GM19452 (cell line): ENCODE data around the gene TMEM123.
"Not testable (repeated sequence)": the region's sequence is repeated elsewhere in the genome, so short reads cannot be mapped to it uniquely, and the experiment has no call there.

Experiments used
- ATAC-seq: cut with Tn5 transposase; IDR thresholded peaks from one replicate; pipeline ENCODE4 v1.9.1; 2021; ENCODE audit not compliant: unreplicated experiment

TMEM123 gene

GRCh38 chr11:102449651-102450570 lies 2.7 kb downstream of the TMEM123 start:
- no peak for ATAC-seq

DNA sequence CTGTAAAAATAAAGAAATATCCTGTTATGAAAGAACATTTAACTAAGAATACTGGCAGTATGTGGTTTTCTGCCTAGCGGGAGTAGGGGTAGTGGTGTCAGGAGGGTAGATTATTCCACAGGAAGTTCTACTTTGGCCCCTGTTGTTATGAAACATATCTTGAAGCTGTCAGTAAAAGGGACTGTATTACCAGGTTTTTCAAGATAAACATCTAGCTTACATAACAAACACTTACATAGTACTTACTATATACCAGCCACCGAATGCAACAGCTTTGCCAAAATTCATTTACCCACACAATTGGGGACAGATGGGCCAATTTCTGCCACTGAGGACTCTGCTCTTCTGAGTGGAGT lies 3.7 kb downstream of the TMEM123 start:
- no peak for ATAC-seq

DNA sequence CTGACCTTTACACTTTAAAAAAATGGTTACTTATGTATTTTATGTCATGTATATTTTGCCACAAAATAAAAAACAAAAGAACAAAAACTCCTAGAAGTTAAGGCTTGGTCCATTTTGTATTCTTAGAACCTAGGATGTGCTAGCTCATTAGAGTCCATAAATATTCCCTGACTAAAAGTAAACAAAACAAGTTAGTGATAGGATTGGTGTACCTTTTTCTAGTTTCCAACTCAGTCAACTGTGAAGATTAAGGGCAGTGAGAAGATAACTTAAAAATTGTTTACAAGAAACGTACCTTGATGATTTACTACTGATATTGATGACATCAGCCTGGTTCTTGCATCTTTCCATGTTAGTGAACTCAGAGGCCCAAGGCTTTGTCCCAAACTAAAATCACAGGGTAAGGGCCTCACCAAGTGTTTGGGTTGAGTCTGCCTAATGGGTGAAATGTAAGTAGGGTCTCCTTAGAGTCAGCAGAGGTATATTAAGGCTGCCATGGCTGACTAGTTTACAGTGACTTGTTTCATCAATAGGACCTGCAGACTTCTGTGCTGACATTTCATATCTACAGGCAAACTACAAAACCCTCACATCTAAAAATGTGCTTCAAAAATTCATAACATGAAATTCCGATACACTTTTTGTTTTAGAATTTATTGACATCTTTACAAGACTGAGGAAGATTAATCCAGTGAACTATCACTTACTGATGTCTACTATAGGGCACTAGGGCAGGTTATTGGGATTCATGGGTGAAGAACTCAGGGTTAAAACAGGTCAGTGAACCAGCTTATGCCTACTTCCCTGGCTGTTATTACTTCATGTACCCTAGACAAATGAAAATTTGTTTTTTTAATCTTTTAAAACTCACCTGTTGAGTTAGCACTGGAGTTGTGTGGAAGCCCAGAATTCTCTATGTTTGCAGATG lies 4.4 kb downstream of the TMEM123 start:
- no peak for ATAC-seq

GRCh38 chr11:102447193-102447592 lies 5.4 kb downstream of the TMEM123 start:
- ATAC-seq, result peak; percentile 45

DNA sequence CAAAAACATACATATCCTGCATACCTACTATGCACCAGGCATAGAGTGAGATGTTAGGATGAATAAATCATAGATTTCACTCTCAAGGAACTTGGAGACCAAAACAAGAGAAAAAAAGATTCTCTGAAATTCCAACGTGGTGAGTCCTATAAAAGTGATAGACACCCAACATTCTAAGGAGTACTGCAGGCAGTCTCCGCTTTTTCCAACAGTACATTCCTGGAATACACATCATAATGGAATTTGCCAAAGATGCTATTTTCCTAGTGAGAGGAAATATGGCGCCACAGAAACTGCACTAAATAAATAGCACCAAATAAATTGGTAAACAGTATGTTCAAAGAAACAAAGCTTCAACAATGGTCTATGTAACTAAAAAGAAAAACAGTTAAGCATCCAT lies 6.0 kb downstream of the TMEM123 start:
- ATAC-seq, result no peak

DNA sequence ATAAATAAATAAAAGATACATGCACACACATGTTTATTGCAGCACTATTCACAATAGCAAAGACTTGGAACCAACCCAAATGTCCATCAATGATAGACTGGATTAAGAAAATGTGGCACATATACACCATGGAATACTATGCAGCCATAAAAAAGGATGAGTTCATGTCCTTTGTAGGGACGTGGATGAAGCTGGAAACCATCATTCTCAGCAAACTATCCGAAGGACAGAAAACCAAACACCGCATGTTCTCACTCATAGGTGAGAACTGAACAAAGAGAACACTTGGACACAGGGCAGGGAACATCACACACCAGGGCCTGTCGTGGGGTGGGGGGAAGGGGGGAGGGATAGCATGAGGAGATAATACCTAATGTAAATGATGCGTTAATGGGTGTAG lies 7.9 kb downstream of the TMEM123 start:
- ATAC-seq, result not testable (repeated sequence)

DNA sequence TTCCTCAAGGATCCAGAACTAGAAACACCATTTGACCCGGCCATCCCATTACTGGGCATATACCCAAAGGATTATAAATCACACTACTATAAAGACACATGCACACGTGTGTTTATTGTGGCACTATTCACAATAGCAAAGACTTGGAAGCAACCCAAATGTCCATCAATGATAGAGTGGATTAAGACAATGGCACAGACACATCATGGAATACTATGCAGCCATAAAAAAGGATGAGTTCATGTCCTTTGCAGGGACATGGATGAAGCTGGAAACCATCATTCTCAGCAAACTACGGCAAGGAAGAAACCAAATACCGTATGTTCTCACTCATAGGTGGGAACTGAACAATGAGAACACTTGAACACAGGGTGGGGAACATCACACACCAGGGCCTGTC lies 8.4 kb downstream of the TMEM123 start:
- ATAC-seq, result not testable (repeated sequence)

DNA sequence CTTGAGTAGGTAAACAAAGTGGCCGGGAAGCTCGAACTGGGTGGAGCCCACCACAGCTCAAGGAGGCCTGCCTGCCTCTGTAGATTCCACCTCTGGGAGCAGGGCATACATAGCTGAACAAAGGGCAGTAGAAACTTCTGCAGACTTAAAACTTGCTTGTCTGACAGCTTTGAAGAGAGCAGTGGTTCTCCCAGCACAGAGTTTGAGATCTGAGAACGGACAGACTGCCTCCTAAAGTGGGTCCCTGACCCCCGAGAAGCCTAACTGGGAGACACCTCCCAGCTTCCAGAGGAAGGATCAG lies 13.6 kb downstream of the TMEM123 start:
- not testable (repeated sequence) for ATAC-seq

DNA sequence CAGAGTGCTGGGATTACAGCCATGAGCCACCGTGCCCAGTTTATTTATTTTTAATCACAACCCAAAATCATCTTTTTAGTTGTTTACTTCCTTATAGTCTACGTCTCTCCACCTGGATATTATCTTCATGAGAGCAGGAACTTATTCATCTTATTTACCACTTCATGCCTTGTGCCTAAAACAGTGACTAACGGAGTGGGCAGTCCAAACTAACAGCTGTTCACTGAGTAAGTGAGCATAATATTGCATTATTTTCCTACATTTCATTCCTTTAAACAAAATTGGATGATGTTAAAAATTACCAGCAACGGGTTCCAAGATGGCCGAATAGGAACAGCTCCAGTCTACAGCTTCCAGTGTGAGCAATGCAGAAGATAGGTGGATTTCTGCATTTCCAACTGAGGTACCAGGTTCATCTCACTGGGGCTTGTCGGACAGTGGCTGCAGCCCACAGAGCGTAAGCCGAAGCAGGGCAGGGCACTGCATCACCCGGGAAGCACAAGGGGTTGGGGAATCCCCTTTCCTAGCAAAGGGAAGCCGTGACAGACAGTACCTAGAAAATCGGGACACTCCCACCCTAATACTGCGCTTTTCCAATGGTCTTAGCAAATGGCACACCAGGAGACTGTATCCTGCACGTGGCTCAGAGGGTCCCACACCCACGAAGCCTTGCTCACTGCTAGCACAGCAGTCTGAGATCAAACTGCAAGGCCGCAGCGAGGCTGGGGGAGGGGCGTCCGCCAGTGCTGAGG lies 14.1 kb downstream of the TMEM123 start:
- no peak for ATAC-seq

DNA sequence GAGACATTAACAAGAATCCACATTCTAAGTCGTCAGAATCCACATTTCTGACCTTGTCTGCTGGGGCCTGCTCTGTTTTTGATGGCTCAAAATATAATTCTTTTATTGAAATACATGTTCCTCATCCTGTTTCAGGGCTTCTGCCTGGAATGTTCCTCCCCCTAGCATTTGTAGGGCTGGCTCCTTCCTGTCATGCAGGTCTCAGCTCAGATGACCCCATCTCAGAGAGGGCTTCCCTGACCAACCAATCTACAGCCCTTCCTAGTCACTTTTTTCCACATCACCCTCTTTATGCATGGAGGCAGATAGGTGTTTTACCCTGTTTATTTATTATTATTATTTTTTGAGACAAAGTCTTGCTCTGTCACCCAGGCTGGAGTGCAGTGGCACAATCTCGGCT lies 14.8 kb downstream of the TMEM123 start:
- ATAC-seq, result no peak

GRCh38 chr11:102436976-102437375 lies 15.6 kb downstream of the TMEM123 start:
- no peak for ATAC-seq

DNA sequence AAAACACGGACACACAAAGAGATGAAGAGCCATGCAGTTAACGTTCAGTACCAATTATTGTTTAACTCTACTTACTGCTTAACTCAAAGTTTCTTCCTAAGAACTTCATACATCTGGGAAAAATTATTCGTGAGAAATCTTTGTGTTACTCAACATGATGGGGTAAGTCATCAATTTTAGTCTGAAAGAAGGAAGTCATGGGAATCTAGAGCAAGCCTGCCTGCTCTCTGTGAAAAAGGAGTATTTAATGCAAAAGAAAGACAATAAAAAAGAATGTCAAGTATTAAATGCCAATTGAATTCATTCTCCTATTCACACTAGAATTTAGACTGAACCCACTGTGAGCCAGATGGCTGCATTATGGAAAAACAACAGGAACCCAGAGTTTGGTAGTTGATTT lies 16.0 kb downstream of the TMEM123 start:
- ATAC-seq, result no peak

DNA sequence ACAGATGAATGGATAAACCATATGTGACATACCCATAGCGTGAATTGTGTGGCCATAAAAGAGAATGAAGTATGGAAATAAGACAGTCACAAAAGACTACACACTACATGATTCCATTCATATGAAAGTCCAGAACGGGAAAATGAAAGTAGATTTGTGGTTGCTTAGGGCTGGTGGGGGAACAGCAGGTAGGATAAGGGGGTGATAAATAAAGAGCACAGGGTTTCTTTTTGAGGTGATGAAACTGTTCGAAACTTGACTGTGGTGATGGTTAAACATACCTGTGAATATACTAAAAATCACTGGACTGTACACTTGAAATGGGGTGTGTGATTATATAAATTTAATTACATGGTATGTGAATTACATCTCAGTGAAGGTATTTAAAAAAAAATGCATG lies 16.9 kb downstream of the TMEM123 start:
- no peak for ATAC-seq

DNA sequence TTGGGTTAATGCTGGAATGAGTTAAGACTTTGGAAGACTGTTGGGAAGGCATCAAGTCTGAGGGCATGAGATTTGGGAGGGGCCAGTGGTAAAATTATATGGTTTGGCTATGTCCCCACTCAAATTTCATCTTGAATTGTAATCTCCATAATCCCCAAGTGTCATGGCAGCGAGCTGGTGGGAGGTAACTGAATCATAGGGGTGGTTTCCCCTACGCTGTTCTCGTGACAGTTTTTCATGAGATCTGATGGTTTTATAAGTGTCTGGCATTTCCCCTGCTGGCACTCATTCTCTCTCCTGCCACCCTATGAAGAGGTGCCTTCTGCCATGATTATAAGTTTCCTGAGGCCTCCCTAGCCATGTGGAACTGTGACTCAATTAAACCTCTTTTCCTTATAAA lies 19.0 kb downstream of the TMEM123 start:
- ATAC-seq, result not testable (repeated sequence)

- not testable (repeated sequence) for ATAC-seq
Observed at GRCh38 chr11:102432560-102432959, 20.0 kb downstream of the TMEM123 start.

DNA sequence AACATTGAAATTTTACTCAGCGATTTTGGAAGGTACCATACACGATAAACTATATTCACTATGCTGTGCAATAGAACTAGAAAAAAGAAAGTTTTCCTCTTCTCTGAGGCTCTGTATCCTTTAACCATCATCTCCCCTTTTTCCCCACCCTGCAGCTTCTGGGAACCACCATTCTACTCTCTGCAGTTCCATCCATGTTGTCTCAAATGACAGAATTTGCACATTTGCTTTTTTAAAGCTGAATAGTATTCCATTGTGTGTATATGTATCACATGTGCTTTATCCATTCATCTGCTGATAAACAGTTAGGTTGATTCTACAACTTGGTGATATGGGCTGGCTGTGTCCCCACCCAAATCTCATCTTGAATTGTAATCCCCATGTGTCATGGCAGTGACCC lies 21.2 kb downstream of the TMEM123 start:
- ATAC-seq, result no peak

- ATAC-seq, result peak; percentile 86
Observed at GRCh38 chr11:102430158-102430836, 22.3 kb downstream of the TMEM123 start.

- ATAC-seq, result no peak
Observed at GRCh38 chr11:102429691-102430090, 22.9 kb downstream of the TMEM123 start.

GRCh38 chr11:102429226-102429625 lies 23.3 kb downstream of the TMEM123 start:
- ATAC-seq, result no peak

DNA sequence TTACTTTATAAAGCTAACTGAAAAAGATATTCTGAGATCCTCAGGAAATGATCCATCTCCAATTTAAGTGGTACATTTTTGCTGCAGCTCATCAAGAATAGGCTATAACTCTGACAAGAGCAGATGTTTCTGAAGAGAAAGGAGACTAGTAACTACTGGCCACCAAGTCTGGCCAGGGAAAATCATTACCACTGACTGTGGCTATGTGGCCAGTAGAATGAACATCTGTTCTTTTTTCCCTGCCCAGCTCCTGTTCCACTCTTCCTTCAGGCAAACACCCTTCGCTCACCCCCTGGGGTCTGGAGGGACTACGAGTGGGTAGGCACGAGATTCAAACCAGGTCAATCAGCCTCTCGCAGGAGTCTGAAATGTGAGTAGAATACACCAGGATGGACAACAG lies 23.9 kb downstream of the TMEM123 start:
- ATAC-seq, result no peak

- ATAC-seq, result no peak
Observed at GRCh38 chr11:102427068-102427467, 25.5 kb downstream of the TMEM123 start.
